HepG2 (cell line): Measurements from ENCODE around the gene DCDC2. TPM values are rescaled to one million over a fixed set of nuclear protein-coding genes. Genes with fewer than 3 reads are reported as not detected.

Source experiments
- ARID2 ChIP-seq: sonication (generic); formaldehyde crosslinking; IDR thresholded peaks from 2 replicates; pipeline ENCODE4 v1.8.1; 2022; ENCODE audit warnings: mild to moderate bottlenecking, missing genetic modification reagents, borderline replicate concordance
- ASH2L ChIP-seq: fragments of 300-600, 200-600 bp; sonication (generic); IDR thresholded peaks from 2 replicates; pipeline ENCODE4 v1.7.0; 2017; ENCODE audit warnings: low read depth, mild to moderate bottlenecking, moderate library complexity, mixed read lengths, low read length; ENCODE audit not compliant: insufficient read length
- CCDC6 ChIP-seq: sonication (generic); formaldehyde crosslinking; IDR thresholded peaks from 2 replicates; pipeline ENCODE4 v1.8.1; 2022; ENCODE audit warnings: mild to moderate bottlenecking, missing genetic modification reagents, moderate library complexity
- ELF1 ChIP-seq: sonication (generic); formaldehyde crosslinking; IDR thresholded peaks from 2 replicates; pipeline ENCODE4 v1.4.0; 2020; ENCODE audit warnings: missing genetic modification reagents
- MXI1 ChIP-seq: IDR thresholded peaks from 3 replicates; pipeline ENCODE4 v1.6.1; 2012; ENCODE audit warnings: low read depth, low read length, inconsistent platforms, borderline replicate concordance
- NFKB2 ChIP-seq: sonication (generic); formaldehyde crosslinking; IDR thresholded peaks from 2 replicates; pipeline ENCODE4 v1.4.0; 2020; ENCODE audit warnings: missing genetic modification reagents, borderline replicate concordance
- NR2F2 ChIP-seq: IDR thresholded peaks from 2 replicates; pipeline ENCODE4 v1.6.1; 2012; ENCODE audit warnings: low read depth, inconsistent platforms, borderline replicate concordance
- SNAPC2 ChIP-seq: sonication (generic); formaldehyde crosslinking; IDR thresholded peaks from 2 replicates; pipeline ENCODE4 v1.8.1; 2022; ENCODE audit warnings: mild to moderate bottlenecking, missing genetic modification reagents
- SOX6 ChIP-seq, 2 experiments: fragments of 450-650 bp in 1 of 2; sonication (generic) in 1 of 2; formaldehyde crosslinking in 1 of 2; IDR thresholded peaks; 2 replicates each; pipeline versions ENCODE4 v1.4.0 to v1.6.1; 2017 to 2020; ENCODE audit warnings: antibody characterized with exemption in 1 of 2, mild to moderate bottlenecking in 1 of 2, missing genetic modification reagents in 1 of 2
- STAG1 ChIP-seq: sonication (generic); formaldehyde crosslinking; IDR thresholded peaks from 2 replicates; pipeline ENCODE4 v1.4.0; 2020; ENCODE audit warnings: missing genetic modification reagents
- TEAD3 ChIP-seq: optimal IDR thresholded peaks from 2 replicates; pipeline ENCODE3; 2016; ENCODE audit warnings: borderline replicate concordance
- ZNF510 ChIP-seq: sonication (generic); formaldehyde crosslinking; IDR thresholded peaks from 2 replicates; pipeline ENCODE4 v1.4.0; 2020; ENCODE audit warnings: low read depth, mild to moderate bottlenecking, missing genetic modification reagents
- ZNF775 ChIP-seq: sonication (generic); formaldehyde crosslinking; IDR thresholded peaks from 2 replicates; pipeline ENCODE4 v1.4.0; 2020; ENCODE audit warnings: missing genetic modification reagents, mild to moderate bottlenecking, moderate library complexity, borderline replicate concordance
- polyA plus RNA-seq, 8 experiments: library from polyadenylated mRNA; depleted of rRNA in 3 of 8; stranded (reverse) in 7 of 8; unstranded in 1 of 8; fragments of >200 nt; fragmentation: Illumina TruSeq in 4 of 8; extraction: Trizol in 4 of 8; gene quantifications; 2 replicates each; pipeline versions ENCODE4 v1.2.1 to v1.2.3, GENCODE V29; 2011 to 2016; ENCODE audit warnings: low read depth in 4 of 8, missing spikeins in 1 of 8, mixed read lengths in 1 of 8; ENCODE audit not compliant: insufficient read depth in 1 of 8
- total RNA-seq, 5 experiments: library from RNA; depleted of rRNA; stranded (reverse); fragments of >200 nt; fragmentation: Illumina TruSeq; extraction: Trizol; gene quantifications; 2 replicates each; pipeline ENCODE4 v1.2.3, GENCODE V29; 2016; ENCODE audit warnings: low read depth in 1 of 5
- TF ChIP-seq, protein P1 (sequence below): IDR thresholded peaks from 2 replicates; pipeline ENCODE4 v1.4.0; 2020; ENCODE audit warnings: mild to moderate bottlenecking, missing genetic modification reagents
- TF ChIP-seq, protein P2 (sequence below): sonication (generic); formaldehyde crosslinking; IDR thresholded peaks from 2 replicates; pipeline ENCODE4 v1.4.0; 2020; ENCODE audit warnings: missing genetic modification reagents
- TF ChIP-seq, protein P3 (sequence below): sonication (generic); formaldehyde crosslinking; IDR thresholded peaks from 2 replicates; pipeline ENCODE4 v1.5.0; 2020; ENCODE audit warnings: mild to moderate bottlenecking, missing genetic modification reagents, moderate library complexity
- TF ChIP-seq, protein P4 (sequence below): sonication (generic); formaldehyde crosslinking; conservative IDR thresholded peaks from 2 replicates; pipeline ENCODE4 v1.4.0; 2020; ENCODE audit warnings: mild to moderate bottlenecking, missing genetic modification reagents, moderate library complexity

The DCDC2 gene
- total and polyA plus RNA-seq, 2 of the 13 experiments (the other 11 are each of a cell fraction or from before 2014, with no cell fraction given) = 9.0 to 36.2 TPM

DNA sequence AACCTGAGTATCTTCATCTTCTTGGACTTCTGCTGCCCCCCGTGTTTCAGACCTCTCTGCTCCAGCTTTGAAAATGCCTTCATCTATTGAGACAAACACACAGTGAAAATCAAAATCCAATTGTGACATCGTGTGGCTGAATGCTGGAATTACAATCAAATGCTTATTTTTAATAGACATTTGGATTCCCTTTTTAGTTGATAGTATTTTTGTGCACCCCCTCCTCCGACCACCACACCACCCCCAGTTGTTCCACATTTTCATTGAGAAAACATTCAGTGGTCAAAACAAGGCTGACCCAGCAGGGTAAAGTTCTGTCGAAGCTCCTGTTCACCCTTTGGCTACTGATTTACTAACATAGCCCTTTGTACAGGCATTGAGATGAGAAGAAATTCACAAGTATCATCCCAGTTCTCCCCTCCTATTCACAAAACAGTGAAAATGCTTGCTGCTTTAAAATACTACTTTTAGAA is 152.8 kb downstream of the DCDC2 start (continued):
- TF ChIP-seq ELF1 = no peak
- TF ChIP-seq ASH2L = peak; percentile 53
- TF ChIP-seq CCDC6 (CRISPR knock-in tag) = no peak
- TF ChIP-seq, protein P1, sequence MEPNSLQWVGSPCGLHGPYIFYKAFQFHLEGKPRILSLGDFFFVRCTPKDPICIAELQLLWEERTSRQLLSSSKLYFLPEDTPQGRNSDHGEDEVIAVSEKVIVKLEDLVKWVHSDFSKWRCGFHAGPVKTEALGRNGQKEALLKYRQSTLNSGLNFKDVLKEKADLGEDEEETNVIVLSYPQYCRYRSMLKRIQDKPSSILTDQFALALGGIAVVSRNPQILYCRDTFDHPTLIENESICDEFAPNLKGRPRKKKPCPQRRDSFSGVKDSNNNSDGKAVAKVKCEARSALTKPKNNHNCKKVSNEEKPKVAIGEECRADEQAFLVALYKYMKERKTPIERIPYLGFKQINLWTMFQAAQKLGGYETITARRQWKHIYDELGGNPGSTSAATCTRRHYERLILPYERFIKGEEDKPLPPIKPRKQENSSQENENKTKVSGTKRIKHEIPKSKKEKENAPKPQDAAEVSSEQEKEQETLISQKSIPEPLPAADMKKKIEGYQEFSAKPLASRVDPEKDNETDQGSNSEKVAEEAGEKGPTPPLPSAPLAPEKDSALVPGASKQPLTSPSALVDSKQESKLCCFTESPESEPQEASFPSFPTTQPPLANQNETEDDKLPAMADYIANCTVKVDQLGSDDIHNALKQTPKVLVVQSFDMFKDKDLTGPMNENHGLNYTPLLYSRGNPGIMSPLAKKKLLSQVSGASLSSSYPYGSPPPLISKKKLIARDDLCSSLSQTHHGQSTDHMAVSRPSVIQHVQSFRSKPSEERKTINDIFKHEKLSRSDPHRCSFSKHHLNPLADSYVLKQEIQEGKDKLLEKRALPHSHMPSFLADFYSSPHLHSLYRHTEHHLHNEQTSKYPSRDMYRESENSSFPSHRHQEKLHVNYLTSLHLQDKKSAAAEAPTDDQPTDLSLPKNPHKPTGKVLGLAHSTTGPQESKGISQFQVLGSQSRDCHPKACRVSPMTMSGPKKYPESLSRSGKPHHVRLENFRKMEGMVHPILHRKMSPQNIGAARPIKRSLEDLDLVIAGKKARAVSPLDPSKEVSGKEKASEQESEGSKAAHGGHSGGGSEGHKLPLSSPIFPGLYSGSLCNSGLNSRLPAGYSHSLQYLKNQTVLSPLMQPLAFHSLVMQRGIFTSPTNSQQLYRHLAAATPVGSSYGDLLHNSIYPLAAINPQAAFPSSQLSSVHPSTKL (CRISPR knock-in tag) = peak; percentile 51; the same call in 1 of the 2 replicates
- TF ChIP-seq MXI1 = no peak
- TF ChIP-seq ZNF510 (CRISPR knock-in tag) = 0 out of 2 replicates have a peak, but pooled peaks have one; percentile 19
- no peak for TF ChIP-seq NFKB2
- TF ChIP-seq, protein P2, sequence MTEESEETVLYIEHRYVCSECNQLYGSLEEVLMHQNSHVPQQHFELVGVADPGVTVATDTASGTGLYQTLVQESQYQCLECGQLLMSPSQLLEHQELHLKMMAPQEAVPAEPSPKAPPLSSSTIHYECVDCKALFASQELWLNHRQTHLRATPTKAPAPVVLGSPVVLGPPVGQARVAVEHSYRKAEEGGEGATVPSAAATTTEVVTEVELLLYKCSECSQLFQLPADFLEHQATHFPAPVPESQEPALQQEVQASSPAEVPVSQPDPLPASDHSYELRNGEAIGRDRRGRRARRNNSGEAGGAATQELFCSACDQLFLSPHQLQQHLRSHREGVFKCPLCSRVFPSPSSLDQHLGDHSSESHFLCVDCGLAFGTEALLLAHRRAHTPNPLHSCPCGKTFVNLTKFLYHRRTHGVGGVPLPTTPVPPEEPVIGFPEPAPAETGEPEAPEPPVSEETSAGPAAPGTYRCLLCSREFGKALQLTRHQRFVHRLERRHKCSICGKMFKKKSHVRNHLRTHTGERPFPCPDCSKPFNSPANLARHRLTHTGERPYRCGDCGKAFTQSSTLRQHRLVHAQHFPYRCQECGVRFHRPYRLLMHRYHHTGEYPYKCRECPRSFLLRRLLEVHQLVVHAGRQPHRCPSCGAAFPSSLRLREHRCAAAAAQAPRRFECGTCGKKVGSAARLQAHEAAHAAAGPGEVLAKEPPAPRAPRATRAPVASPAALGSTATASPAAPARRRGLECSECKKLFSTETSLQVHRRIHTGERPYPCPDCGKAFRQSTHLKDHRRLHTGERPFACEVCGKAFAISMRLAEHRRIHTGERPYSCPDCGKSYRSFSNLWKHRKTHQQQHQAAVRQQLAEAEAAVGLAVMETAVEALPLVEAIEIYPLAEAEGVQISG = no peak
- TF ChIP-seq STAG1 = peak; percentile 83
- 0 out of 2 replicates have a peak, but pooled peaks have one; percentile 41 for TF ChIP-seq SNAPC2 (CRISPR knock-in tag)
- TF ChIP-seq, protein P3, sequence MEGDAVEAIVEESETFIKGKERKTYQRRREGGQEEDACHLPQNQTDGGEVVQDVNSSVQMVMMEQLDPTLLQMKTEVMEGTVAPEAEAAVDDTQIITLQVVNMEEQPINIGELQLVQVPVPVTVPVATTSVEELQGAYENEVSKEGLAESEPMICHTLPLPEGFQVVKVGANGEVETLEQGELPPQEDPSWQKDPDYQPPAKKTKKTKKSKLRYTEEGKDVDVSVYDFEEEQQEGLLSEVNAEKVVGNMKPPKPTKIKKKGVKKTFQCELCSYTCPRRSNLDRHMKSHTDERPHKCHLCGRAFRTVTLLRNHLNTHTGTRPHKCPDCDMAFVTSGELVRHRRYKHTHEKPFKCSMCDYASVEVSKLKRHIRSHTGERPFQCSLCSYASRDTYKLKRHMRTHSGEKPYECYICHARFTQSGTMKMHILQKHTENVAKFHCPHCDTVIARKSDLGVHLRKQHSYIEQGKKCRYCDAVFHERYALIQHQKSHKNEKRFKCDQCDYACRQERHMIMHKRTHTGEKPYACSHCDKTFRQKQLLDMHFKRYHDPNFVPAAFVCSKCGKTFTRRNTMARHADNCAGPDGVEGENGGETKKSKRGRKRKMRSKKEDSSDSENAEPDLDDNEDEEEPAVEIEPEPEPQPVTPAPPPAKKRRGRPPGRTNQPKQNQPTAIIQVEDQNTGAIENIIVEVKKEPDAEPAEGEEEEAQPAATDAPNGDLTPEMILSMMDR (CRISPR knock-in tag) = peak; percentile 80
- TF ChIP-seq, protein P4, sequence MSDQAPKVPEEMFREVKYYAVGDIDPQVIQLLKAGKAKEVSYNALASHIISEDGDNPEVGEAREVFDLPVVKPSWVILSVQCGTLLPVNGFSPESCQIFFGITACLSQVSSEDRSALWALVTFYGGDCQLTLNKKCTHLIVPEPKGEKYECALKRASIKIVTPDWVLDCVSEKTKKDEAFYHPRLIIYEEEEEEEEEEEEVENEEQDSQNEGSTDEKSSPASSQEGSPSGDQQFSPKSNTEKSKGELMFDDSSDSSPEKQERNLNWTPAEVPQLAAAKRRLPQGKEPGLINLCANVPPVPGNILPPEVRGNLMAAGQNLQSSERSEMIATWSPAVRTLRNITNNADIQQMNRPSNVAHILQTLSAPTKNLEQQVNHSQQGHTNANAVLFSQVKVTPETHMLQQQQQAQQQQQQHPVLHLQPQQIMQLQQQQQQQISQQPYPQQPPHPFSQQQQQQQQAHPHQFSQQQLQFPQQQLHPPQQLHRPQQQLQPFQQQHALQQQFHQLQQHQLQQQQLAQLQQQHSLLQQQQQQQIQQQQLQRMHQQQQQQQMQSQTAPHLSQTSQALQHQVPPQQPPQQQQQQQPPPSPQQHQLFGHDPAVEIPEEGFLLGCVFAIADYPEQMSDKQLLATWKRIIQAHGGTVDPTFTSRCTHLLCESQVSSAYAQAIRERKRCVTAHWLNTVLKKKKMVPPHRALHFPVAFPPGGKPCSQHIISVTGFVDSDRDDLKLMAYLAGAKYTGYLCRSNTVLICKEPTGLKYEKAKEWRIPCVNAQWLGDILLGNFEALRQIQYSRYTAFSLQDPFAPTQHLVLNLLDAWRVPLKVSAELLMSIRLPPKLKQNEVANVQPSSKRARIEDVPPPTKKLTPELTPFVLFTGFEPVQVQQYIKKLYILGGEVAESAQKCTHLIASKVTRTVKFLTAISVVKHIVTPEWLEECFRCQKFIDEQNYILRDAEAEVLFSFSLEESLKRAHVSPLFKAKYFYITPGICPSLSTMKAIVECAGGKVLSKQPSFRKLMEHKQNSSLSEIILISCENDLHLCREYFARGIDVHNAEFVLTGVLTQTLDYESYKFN = peak; percentile 87
- TF ChIP-seq ZNF775 (CRISPR knock-in tag) = peak; percentile 93
- TF ChIP-seq SOX6 (IDR thresholded peaks at IDR 0.05) = no peak
- TF ChIP-seq SOX6 (CRISPR knock-in tag; IDR thresholded peaks at IDR 0.05) = peak; percentile 19; the same call in 1 of the 2 replicates
- 0 out of 2 replicates have a peak, but pooled peaks have one; percentile 45 for TF ChIP-seq ARID2 (CRISPR knock-in tag)
- TF ChIP-seq NR2F2 = 0 out of 2 replicates have a peak, but pooled peaks have one; percentile 48
- peak; percentile 17 for TF ChIP-seq TEAD3 (CRISPR knock-in tag)
